RWPE1 (cell line): Measurements from ENCODE around the gene HOXD10.
A peak's percentile ranks its signal among the peaks of the same experiment; 100 is the strongest.

Experiments
- CTCF ChIA-PET: fragments of 350-600 bp; sonication (Branson Sonifier 250); formaldehyde crosslinking; extraction: SDS; loops from one replicate; lab custom pipeline; 2021; lab: Yijun Ruan, JAX
- POLR2A ChIA-PET: fragments of 400-600 bp; formaldehyde crosslinking; extraction: SDS; loops from one replicate; lab custom pipeline; 2020; ENCODE audit warnings: antibody characterized with exemption; ENCODE audit not compliant: low non-redundant PET; lab: Yijun Ruan, JAX
- DNase-seq: peaks from one replicate; pipeline ENCODE4 v3.0.0; 2012; ENCODE audit warnings: low spot score
- H3K27ac ChIP-seq: fragments of 450-650 bp; 2 replicates; pipeline ENCODE4 v1.5.1; 2017
- CTCF ChIP-seq: fragments of 450-650 bp; conservative IDR thresholded peaks from 2 replicates; pipeline ENCODE4 v1.5.1; 2017; ENCODE audit warnings: low read depth, mild to moderate bottlenecking

Gene HOXD10

GRCh38 chr2:176137252-176137580 lies 20.6 kb downstream of the HOXD10 start:
- peak overlapping the region; percentile 83 for H3K27ac ChIP-seq
- ChIA-PET POLR2A (no interaction called here), CTCF (interaction anchor here (1.5 kb wide), 2 partner anchors 417 to 515 kb away, joined by 5 to 9 read pairs; no protein-coding TSS in a partner anchor)
- DNase-seq, result no peak
- no peak for TF ChIP-seq CTCF

GRCh38 chr2:176137906-176138305 lies 21.3 kb downstream of the HOXD10 start:
- ChIA-PET CTCF (interaction anchor here (1.5 kb wide), 1 partner anchor 514 kb away, joined by 9 read pairs; no protein-coding TSS in a partner anchor), POLR2A (no interaction called here)
- no peak for TF ChIP-seq CTCF
- no peak for DNase-seq
- no peak overlapping the region for H3K27ac ChIP-seq

GRCh38 chr2:176138526-176138922 lies 21.9 kb downstream of the HOXD10 start:
- no peak for DNase-seq
- ChIA-PET CTCF (interaction anchor here (0.7 kb wide), 1 partner anchor 9 kb away, joined by 5 read pairs; no protein-coding TSS in a partner anchor), POLR2A (no interaction called here)
- H3K27ac ChIP-seq, result no peak overlapping the region
- no peak for TF ChIP-seq CTCF

- TF ChIP-seq CTCF, result no peak
- H3K27ac ChIP-seq, result no peak overlapping the region
- POLR2A ChIA-PET, result interaction anchor here (1.3 kb wide), 1 partner anchor 305 kb away, joined by 3 read pairs; no protein-coding TSS in a partner anchor
- no peak for DNase-seq
- CTCF ChIA-PET, result interaction anchor here (0.6 to 2.9 kb wide), 5 partner anchors 9 to 675 kb away, joined by 3 to 20 read pairs (median 3); no protein-coding TSS in a partner anchor
Observed at GRCh38 chr2:176138923-176139660, 22.5 kb downstream of the HOXD10 start.

GRCh38 chr2:176139661-176140512 lies 23.3 kb downstream of the HOXD10 start:
- no peak for TF ChIP-seq CTCF
- ChIA-PET CTCF (interaction anchor here (0.6 to 3.0 kb wide), 43 partner anchors 9 to 674 kb away, joined by 3 to 38 read pairs (median 4); no protein-coding TSS in a partner anchor), POLR2A (interaction anchor here (1.3 kb wide), 2 partner anchors 29 to 304 kb away, joined by 3 read pairs; no protein-coding TSS in a partner anchor)
- peak overlapping the region; percentile 53 for H3K27ac ChIP-seq
- no peak for DNase-seq
